ENCODE data around the gene KRTAP5-8.

- TF ChIP-seq CTCF (IDR thresholded peaks at IDR 0.05) (no peak), EZH2 (IDR thresholded peaks at IDR 0.05) (no peak), EZH2phosphoT487 (IDR thresholded peaks at IDR 0.05) (no peak)
Observed at GRCh38 chr11:71507102-71507501, 30.7 kb upstream of the KRTAP5-8 start.
